MM.1S (cell line): Measurements from ENCODE around the gene NPC2.

Experiments used
- CTCF ChIP-seq: fragments of 300-600 bp; sonication (generic); IDR thresholded peaks from 2 replicates; pipeline ENCODE4 v1.5.1; 2016; ENCODE audit warnings: antibody characterized with exemption, low read length, mixed read lengths
- EZH2 ChIP-seq: fragments of 300-600 bp; sonication (generic); optimal IDR thresholded peaks from 2 replicates; pipeline ENCODE3; 2017; ENCODE audit warnings: low read depth, mild to moderate bottlenecking, antibody characterized with exemption, low read length, mixed read lengths
- EZH2phosphoT487 ChIP-seq: fragments of 300-600 bp; sonication (generic); IDR thresholded peaks from 2 replicates; pipeline ENCODE4 v1.6.1; 2018; ENCODE audit warnings: antibody characterized with exemption, low read length

DNA sequence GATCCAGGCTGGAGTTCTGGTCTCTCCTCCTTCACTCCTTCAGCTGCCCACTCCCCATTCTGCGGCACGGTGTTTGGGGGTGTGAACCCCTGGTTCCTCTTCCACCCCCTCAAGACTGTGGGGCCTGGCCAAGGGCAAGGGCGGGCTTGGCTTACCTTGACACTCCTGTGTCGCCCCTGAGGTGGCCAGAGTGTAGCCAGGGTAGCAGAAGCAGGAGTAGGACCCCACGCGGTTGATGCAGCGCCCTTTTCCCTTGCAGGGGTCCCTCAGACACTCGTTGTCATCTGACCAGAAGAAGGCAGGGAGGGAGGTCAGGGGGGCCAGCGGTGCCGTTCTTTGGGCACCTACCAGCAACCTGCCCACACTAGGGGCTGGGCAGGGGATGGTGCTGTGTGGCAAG lies 28.7 kb upstream of the NPC2 start:
- TF ChIP-seq CTCF (no peak), EZH2 (no peak), EZH2phosphoT487 (no peak)
